GM23338 (cell line): ENCODE measurements around the gene PTBP2.

Experiments
- CTCF ChIP-seq, 2 experiments: fragments of 200-600 bp in 1 of 2; sonication (generic) in 1 of 2; conservative IDR thresholded peaks; 2 replicates each; pipeline versions ENCODE4 v1.5.1 to v1.6.1; 2016 to 2017; ENCODE audit warnings: antibody characterized with exemption in 2 of 2, low read depth in 2 of 2, mild to moderate bottlenecking in 2 of 2, moderate library complexity in 1 of 2
- POLR2AphosphoS5 ChIP-seq: IDR thresholded peaks from 2 replicates; pipeline ENCODE4 v1.6.1; 2016; ENCODE audit warnings: antibody characterized with exemption, low read depth

GRCh38 chr1:96723377-96723776, 1.8 kb downstream of the PTBP2 start:
- no peak for TF ChIP-seq CTCF (conservative IDR thresholded peaks at IDR 0.05; ENCODE audit: low read depth in 2 of 2)
- no peak for TF ChIP-seq POLR2AphosphoS5
